IPS-18c (cell line): ENCODE data around the gene IGF2.

Experiments used
- H3K4me3 ChIP-seq: 2 replicates; pipeline ENCODE4 v1.7.0; 2013; ENCODE audit warnings: low read depth, mild to moderate bottlenecking, low read length, moderate library complexity; ENCODE audit not compliant: insufficient read depth
- H3K9me3 ChIP-seq: one replicate; pipeline ENCODE4 v1.6.1; 2013; ENCODE audit warnings: mild to moderate bottlenecking, low read length, moderate library complexity; ENCODE audit not compliant: control insufficient read depth, insufficient read depth

IGF2 gene

GRCh38 chr11:2173150-2173693 lies 34.0 kb upstream of the IGF2 start:
- no peak overlapping the region for H3K4me3 ChIP-seq
- no peaks in the 10 kb centered on the region for H3K9me3 ChIP-seq

- no peaks in the 10 kb centered on the region for H3K9me3 ChIP-seq
- H3K4me3 ChIP-seq: no peak overlapping the region
Measured at GRCh38 chr11:2172676-2173075, 33.5 kb upstream of the IGF2 start.

GRCh38 chr11:2171591-2172003 lies 32.4 kb upstream of the IGF2 start, which contains the start of gene TH:
TH (minus strand) TSS chr11:2171815; CDS start chr11:2171786, 29 bp downstream.
- no peak within 1 kb of the TSS for H3K4me3 ChIP-seq
- H3K9me3 ChIP-seq: no peaks in the 10 kb centered on the region

DNA sequence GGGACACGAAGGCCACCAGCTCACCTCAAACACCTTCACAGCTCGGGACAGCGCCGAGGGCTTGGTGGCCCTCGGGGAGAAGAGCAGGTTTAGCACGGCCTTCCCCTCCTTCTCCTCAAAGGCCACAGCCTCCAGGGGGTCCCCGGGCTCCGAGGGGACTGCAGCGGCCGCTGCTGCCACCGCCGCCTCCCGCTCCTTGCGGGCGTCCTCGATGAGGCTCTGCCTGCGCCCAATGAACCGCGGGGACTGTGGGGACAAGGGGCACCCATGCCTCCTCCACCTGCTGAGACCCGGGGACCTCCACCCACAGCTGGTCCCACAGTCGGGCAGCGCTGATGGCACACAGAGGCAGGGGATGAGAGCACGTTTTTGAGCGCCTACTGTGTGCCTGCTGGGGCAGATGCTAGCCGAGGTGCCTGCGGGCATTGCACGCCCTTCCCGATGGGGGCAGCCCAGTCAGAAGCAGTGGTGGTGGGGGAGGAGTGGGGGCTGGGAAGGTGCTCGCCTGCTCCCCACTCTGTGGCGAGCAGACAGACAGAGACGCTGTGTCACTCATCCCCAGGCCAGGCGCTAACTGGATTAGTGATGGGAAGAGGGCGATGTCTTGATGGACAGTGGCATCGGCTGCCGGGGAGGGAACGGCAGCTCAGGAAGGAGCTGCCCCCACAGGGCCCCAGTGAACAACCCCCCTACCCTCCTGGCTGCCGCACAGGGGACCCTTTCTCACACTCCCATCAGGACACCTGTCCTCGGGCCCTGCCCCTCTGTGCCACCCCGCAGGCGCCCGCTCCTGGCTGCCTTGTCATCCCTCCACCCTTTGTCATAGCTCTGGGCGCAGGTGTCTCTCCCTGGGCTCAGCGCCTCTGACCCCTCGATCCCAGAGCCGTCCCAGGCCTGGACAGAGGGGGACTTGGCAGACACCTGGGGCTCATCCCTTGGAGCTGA lies 30.7 kb upstream of the IGF2 start:
- Histone ChIP-seq H3K9me3 (no peaks in the 10 kb centered on the region), H3K4me3 (no peak overlapping the region)

GRCh38 chr11:2169005-2169378 lies 29.8 kb upstream of the IGF2 start:
- H3K9me3 ChIP-seq: no peaks in the 10 kb centered on the region
- H3K4me3 ChIP-seq: no peak overlapping the region

DNA sequence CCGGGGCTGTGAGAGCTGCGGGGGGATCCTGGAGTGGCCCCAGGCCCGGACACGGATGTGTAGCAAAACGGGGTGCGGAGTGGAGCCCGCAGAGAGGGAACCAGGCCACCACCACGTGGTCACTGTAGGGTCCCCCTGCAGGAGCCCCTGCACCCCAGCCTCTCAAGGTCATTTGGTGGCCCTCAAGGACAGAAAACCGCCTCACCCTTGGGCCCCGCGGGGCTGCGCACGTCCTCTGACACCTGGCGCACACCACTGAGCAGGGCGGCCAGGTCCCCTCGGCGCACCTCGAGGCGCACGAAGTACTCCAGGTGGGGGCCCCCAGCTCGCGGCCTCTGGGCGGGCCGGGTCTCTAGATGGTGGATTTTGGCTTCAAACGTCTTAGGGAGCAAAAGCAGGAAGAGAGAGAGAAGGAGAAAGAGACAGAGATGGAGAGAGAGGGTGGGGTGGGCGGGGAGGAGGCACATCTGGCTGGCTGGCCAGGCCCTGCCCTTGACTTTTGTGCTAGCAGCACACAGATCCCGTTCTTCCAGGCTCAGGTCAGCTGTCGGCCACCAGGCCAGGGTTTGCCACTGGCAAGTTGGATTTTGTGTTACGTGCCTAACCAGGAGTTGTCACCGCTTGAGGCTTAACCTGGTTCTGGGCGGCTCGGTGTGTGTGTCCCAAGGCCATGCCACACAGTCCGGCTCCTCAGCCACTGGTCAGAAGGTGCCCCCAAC lies 29.3 kb upstream of the IGF2 start:
- H3K4me3 ChIP-seq: no peak overlapping the region
- no peaks in the 10 kb centered on the region for H3K9me3 ChIP-seq

DNA sequence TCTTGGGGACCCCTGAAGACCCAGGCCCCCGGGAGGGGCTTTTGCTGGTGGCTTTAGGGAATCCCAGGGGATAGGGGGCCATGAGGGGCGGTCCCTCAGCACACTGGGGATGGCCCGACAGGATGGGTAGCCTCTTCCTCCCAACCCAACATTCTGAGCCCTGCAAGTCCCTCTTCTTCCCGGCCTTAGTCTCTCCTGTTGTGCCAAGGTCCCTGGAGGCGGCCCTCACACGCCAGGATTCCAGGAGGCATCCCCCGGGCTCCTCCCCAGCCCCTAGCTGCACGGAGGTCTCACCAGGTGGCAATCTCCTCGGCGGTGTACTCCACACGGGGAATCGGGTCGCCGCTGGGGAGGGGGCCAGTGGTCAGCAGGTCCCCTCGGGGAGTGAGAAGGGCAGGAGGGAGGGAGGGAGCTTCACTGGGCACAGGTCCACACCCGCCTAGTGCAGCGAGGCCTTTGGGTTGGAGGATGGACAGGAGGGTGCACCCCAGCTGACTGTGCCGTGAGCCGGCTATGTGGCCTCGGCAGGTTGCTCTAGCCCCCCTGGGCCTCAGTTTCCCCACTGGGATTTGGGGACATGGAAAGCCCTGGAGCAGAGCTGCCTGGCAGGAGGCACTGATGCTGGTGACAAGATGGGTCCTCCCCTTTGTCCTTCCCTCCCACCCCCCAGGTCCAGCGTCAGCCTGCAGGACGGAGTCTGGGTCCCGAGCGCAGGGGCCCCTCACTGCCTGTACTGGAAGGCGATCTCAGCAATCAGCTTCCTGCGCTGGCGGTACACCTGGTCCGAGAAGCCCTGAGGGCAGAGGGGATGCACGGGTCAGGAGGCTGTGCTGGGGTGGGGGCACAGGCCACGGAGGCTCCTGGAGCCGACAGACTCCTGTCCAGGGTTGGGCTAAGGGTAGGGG lies 28.2 kb upstream of the IGF2 start:
- Histone ChIP-seq H3K4me3 (no peak overlapping the region), H3K9me3 (no peaks in the 10 kb centered on the region)

GRCh38 chr11:2166091-2166851 lies 27.1 kb upstream of the IGF2 start:
- Histone ChIP-seq H3K9me3 (no peaks in the 10 kb centered on the region), H3K4me3 (no peak overlapping the region)

DNA sequence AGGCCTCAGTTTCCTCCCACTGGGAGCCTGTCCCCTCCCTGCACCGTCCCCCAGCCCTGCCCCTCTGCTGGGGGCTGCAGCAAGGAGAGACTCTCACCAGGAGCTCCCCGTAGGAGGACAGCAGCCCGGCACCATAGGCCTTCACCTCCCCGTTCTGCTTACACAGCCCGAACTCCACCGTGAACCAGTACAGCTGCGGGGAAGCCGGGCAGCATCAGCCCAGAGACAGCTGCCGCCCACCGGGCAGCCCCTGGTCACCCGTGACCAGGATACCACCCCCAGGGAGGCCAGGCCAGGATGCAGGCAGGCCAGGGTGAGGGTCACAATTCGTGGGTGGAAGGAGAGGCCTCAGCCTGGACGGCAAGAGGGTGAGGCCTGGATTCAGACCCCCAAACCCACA lies 26.4 kb upstream of the IGF2 start:
- Histone ChIP-seq H3K4me3 (no peak overlapping the region), H3K9me3 (no peaks in the 10 kb centered on the region)

- no peak overlapping the region for H3K4me3 ChIP-seq
- H3K9me3 ChIP-seq: no peaks in the 10 kb centered on the region
Measured at GRCh38 chr11:2164861-2165555, 25.8 kb upstream of the IGF2 start.

- H3K4me3 ChIP-seq: no peak overlapping the region
- no peaks in the 10 kb centered on the region for H3K9me3 ChIP-seq
Measured at GRCh38 chr11:2164081-2164480, 24.9 kb upstream of the IGF2 start.

DNA sequence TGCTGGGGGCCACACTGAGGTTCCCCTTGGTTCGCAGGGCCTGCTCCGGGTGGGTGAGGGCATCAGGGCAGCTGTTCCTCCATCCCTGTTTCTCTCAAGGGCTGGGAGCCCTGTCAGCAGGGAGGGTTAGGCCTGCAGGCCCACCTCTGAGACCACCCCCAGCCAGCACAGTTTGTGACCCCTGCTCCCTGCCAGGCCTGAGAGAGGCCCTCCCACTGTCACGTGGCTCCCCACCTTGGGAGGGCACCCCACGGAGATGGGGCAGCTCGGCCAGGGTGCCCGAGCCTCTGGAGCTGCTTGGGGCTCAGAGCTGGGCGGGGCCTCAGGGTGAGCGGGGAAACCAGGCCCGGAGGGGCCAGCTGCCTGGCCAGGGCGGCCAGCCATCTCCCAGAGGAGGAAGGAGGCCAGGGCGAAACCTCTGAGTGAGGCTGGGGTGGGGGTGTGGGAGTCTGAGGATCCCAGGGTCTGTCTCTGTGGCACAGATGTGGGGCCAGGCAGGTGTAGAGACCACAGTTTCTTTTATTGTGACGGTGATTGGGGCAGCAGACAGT lies 24.3 kb upstream of the IGF2 start:
- Histone ChIP-seq H3K9me3 (no peaks in the 10 kb centered on the region), H3K4me3 (no peak overlapping the region)

DNA sequence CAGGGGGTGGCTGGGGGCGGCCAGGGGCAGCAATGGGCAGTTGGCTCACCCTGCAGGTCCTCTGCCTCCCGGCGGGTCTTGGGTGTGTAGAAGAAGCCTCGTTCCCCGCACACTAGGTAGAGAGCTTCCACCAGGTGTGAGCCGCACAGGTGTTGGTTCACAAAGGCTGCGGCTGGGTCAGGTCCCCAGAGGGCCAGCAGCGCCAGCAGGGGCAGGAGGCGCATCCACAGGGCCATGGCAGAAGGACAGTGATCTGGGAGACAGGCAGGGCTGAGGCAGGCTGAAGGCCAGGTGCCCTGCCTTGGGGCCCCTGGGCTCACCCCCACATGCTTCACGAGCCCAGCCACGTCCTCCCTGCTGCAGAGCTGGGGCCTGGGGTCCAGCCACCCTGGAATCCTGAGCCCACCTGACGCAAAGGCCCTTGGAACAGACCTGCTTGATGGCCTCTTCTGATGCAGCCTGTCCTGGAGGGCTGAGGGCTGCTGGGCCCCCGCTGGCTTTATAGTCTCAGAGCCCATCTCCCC lies 21.6 kb upstream of the IGF2 start, which contains the start of gene INS:
Gene INS (minus strand): TSS at position 474 of the 524 bp plus-strand sequence. CDS start 238 bp downstream, at position 236.
- H3K4me3 ChIP-seq: no peak within 1 kb of the TSS
- H3K9me3 ChIP-seq: no peaks in the 10 kb centered on the region

DNA sequence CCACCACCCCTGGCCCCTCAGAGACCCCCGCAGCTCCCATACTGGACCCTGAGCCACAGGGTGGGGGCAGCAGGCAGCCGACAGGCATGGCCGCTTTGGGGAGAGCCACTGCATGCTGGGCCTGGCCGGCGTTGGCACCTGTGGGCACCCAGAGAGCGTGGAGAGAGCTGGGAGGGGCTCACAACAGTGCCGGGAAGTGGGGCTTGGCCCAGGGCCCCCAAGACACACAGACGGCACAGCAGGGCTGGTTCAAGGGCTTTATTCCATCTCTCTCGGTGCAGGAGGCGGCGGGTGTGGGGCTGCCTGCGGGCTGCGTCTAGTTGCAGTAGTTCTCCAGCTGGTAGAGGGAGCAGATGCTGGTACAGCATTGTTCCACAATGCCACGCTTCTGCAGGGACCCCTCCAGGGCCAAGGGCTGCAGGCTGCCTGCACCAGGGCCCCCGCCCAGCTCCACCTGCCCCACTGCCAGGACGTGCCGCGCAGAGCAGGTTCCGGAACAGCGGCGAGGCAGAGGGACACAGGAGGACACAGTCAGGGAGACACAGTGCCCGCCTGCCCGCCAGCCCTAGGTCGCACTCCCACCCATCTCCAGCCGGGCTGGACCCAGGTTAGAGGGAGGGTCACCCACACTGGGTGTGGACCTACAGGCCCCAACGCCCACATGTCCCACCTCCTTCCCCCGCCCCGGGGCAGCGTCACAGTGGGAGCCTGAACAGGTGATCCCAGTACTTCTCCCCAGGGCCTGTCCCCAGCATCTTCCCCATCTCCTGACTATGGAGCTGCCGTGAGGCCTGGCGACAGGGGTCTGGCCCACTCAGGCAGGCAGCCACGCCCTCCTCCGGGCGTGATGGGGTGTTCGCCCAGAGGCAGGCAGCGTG lies 20.6 kb upstream of the IGF2 start:
- no peaks in the 10 kb centered on the region for H3K9me3 ChIP-seq
- H3K4me3 ChIP-seq: no peak overlapping the region

GRCh38 chr11:2158966-2159365 lies 19.8 kb upstream of the IGF2 start:
- H3K9me3 ChIP-seq: no peaks in the 10 kb centered on the region
- no peak overlapping the region for H3K4me3 ChIP-seq
